ENCODE data around the gene PTPRG. TPM values are rescaled to one million over a fixed set of nuclear protein-coding genes. Genes with fewer than 3 reads are reported as not detected.

PTPRG gene
- total and polyA plus RNA-seq, 2 of the 13 experiments (the other 11 are each of a cell fraction or from before 2014, with no cell fraction given): 8.0 to 25.3 TPM

DNA sequence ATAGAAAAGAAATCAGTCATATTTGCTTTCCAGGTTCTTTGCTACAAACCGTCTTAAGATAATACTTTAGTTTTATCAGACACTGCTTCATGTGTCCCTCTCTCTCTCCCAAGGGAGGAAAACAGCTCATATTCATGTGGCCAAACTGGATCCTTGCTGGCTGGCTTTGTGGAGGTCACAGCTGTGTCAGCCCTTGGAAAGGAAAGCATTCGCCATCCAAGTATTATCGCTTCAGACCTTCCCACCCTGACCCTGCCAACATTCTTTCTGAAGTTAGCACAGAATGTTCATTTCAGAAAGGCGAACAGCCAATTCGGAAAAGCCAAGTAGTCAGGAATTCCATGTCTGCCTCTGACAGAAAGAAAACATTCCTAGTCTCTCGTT, 598.3 kb downstream of the PTPRG start (continued):
- TF ChIP-seq ZNF510 (CRISPR knock-in tag; IDR thresholded peaks at IDR 0.05; ENCODE audit: low read depth) (no peak), NFIC (IDR thresholded peaks at IDR 0.05; ENCODE audit: low read length) (no peak), GABPA (IDR thresholded peaks at IDR 0.05; ENCODE audit: low read depth, low read length) (no peak), GABPA (CRISPR knock-in tag; IDR thresholded peaks at IDR 0.05; ENCODE audit: low read depth) (no peak), ZNF335 (CRISPR knock-in tag; IDR thresholded peaks at IDR 0.05) (no peak), CCAR2 (optimal IDR thresholded peaks at IDR 0.05; ENCODE audit: low read depth, low read length) (no peak)
- TF ChIP-seq, protein P1, sequence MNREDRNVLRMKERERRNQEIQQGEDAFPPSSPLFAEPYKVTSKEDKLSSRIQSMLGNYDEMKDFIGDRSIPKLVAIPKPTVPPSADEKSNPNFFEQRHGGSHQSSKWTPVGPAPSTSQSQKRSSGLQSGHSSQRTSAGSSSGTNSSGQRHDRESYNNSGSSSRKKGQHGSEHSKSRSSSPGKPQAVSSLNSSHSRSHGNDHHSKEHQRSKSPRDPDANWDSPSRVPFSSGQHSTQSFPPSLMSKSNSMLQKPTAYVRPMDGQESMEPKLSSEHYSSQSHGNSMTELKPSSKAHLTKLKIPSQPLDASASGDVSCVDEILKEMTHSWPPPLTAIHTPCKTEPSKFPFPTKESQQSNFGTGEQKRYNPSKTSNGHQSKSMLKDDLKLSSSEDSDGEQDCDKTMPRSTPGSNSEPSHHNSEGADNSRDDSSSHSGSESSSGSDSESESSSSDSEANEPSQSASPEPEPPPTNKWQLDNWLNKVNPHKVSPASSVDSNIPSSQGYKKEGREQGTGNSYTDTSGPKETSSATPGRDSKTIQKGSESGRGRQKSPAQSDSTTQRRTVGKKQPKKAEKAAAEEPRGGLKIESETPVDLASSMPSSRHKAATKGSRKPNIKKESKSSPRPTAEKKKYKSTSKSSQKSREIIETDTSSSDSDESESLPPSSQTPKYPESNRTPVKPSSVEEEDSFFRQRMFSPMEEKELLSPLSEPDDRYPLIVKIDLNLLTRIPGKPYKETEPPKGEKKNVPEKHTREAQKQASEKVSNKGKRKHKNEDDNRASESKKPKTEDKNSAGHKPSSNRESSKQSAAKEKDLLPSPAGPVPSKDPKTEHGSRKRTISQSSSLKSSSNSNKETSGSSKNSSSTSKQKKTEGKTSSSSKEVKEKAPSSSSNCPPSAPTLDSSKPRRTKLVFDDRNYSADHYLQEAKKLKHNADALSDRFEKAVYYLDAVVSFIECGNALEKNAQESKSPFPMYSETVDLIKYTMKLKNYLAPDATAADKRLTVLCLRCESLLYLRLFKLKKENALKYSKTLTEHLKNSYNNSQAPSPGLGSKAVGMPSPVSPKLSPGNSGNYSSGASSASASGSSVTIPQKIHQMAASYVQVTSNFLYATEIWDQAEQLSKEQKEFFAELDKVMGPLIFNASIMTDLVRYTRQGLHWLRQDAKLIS (CRISPR knock-in tag; IDR thresholded peaks at IDR 0.05): no peak

DNA sequence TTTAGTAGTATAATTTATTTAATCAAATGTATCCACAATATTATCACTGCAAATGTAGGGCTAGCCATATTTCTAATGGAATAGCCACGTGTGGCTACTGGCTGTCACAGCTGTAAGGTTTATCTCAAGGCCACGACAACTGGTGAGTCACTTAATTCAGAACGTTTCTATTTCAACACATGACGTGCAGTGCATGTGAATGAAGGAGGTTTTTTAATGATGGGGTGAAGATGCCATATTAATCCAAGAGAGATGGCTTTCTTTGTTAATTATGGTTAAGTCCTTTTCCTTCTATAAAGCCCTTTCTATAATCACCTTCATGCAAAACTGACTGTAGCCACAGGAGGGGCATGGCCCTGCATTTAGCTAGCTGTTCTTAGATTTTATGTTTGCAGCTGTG, 600.0 kb downstream of the PTPRG start:
- ATAC-seq (no peak), FAIRE-seq (no peak), DNase-seq (ENCODE audit: low spot score) (no peak)
- WGBS (ENCODE audit: low lambda C conversion rate): 93% methylated on average over 4 of the region's 4 CpGs
- no peaks in the 10 kb centered on the region for H3K4me1 ChIP-seq (ENCODE audit: insufficient read depth, low read length)
- H3K9me3 ChIP-seq (ENCODE audit: low read length): no peaks in the 10 kb centered on the region
- H3K79me2 ChIP-seq (ENCODE audit: insufficient read depth, low read length): no peaks in the 10 kb centered on the region
- H3K9ac ChIP-seq (ENCODE audit: insufficient read depth, low read depth, low read length): no peak overlapping the region
- ChIA-PET POLR2A (no interaction called here), CTCF (ENCODE audit: low intra/inter-chr PET ratio, low total read pairs) (no interaction called here)
- no peaks in the 10 kb centered on the region for H4K20me1 ChIP-seq (ENCODE audit: insufficient read depth, low read length)
- peaks cover 0 to 20% of the 10 kb centered on the region in 2 experiments; a peak in 1 of 5 replicates for H3K36me3 ChIP-seq (replicated peaks in 1 of 2; ENCODE audit: control insufficient read depth in 1 of 2, insufficient read depth in 2 of 2, low read length in 2 of 2)
- no peaks in the 10 kb centered on the region for H3K27me3 ChIP-seq (ENCODE audit: control insufficient read depth in 1 of 2, insufficient read depth in 2 of 2, low read length in 2 of 2)
- no peak overlapping the region for H2AFZ ChIP-seq (ENCODE audit: low read length)
- H3K27ac ChIP-seq (ENCODE audit: extremely low read length, insufficient read depth, low read length): no peak overlapping the region
- no peak overlapping the region for H3K4me3 ChIP-seq (replicated peaks in 1 of 3; ENCODE audit: insufficient read depth in 1 of 3, low read depth in 2 of 3, low read length in 3 of 3)
- BruUV-seq (replicated peaks): no TSS peak
- no peak overlapping the region for H3K4me2 ChIP-seq (ENCODE audit: low read depth, low read length)
- intact Hi-C loops (cut with micrococcal nuclease; ENCODE audit: unreplicated experiment) (no loop called here), in situ Hi-C loops (cut with HindIII; ENCODE audit: extremely low pct_ligation_motif_present, low pct_unique_long_range_greater_than_20kb) (no loop called here)
- TF ChIP-seq, protein P2, sequence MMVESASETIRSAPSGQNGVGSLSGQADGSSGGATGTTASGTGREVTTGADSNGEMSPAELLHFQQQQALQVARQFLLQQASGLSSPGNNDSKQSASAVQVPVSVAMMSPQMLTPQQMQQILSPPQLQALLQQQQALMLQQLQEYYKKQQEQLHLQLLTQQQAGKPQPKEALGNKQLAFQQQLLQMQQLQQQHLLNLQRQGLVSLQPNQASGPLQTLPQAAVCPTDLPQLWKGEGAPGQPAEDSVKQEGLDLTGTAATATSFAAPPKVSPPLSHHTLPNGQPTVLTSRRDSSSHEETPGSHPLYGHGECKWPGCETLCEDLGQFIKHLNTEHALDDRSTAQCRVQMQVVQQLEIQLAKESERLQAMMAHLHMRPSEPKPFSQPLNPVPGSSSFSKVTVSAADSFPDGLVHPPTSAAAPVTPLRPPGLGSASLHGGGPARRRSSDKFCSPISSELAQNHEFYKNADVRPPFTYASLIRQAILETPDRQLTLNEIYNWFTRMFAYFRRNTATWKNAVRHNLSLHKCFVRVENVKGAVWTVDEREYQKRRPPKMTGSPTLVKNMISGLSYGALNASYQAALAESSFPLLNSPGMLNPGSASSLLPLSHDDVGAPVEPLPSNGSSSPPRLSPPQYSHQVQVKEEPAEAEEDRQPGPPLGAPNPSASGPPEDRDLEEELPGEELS (CRISPR knock-in tag; IDR thresholded peaks at IDR 0.05): no peak
- no peak for TF ChIP-seq ATF7-NPFF (CRISPR knock-in tag; IDR thresholded peaks at IDR 0.05; ENCODE audit: low read depth)
- TF ChIP-seq, protein P3, sequence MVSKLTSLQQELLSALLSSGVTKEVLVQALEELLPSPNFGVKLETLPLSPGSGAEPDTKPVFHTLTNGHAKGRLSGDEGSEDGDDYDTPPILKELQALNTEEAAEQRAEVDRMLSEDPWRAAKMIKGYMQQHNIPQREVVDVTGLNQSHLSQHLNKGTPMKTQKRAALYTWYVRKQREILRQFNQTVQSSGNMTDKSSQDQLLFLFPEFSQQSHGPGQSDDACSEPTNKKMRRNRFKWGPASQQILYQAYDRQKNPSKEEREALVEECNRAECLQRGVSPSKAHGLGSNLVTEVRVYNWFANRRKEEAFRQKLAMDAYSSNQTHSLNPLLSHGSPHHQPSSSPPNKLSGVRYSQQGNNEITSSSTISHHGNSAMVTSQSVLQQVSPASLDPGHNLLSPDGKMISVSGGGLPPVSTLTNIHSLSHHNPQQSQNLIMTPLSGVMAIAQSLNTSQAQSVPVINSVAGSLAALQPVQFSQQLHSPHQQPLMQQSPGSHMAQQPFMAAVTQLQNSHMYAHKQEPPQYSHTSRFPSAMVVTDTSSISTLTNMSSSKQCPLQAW (CRISPR knock-in tag; IDR thresholded peaks at IDR 0.05): no peak
- TF ChIP-seq, protein P4, sequence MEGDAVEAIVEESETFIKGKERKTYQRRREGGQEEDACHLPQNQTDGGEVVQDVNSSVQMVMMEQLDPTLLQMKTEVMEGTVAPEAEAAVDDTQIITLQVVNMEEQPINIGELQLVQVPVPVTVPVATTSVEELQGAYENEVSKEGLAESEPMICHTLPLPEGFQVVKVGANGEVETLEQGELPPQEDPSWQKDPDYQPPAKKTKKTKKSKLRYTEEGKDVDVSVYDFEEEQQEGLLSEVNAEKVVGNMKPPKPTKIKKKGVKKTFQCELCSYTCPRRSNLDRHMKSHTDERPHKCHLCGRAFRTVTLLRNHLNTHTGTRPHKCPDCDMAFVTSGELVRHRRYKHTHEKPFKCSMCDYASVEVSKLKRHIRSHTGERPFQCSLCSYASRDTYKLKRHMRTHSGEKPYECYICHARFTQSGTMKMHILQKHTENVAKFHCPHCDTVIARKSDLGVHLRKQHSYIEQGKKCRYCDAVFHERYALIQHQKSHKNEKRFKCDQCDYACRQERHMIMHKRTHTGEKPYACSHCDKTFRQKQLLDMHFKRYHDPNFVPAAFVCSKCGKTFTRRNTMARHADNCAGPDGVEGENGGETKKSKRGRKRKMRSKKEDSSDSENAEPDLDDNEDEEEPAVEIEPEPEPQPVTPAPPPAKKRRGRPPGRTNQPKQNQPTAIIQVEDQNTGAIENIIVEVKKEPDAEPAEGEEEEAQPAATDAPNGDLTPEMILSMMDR (CRISPR knock-in tag; IDR thresholded peaks at IDR 0.05): no peak
- TF ChIP-seq, protein P5, sequence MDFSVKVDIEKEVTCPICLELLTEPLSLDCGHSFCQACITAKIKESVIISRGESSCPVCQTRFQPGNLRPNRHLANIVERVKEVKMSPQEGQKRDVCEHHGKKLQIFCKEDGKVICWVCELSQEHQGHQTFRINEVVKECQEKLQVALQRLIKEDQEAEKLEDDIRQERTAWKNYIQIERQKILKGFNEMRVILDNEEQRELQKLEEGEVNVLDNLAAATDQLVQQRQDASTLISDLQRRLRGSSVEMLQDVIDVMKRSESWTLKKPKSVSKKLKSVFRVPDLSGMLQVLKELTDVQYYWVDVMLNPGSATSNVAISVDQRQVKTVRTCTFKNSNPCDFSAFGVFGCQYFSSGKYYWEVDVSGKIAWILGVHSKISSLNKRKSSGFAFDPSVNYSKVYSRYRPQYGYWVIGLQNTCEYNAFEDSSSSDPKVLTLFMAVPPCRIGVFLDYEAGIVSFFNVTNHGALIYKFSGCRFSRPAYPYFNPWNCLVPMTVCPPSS (IDR thresholded peaks at IDR 0.05): no peak
- no peak for TF ChIP-seq ELF4 (CRISPR knock-in tag; IDR thresholded peaks at IDR 0.05; ENCODE audit: borderline replicate concordance)

Data from HepG2 (cell line).